ENCODE data around the gene EPN2.

GRCh38 chr17:19285213-19285900 is 48.2 kb downstream of the EPN2 start:
- TF ChIP-seq CTCF (conservative IDR thresholded peaks at IDR 0.05; ENCODE audit: low read depth in 2 of 2) (no peak), POLR2AphosphoS5 (IDR thresholded peaks at IDR 0.05; ENCODE audit: low read depth) (no peak), EZH2 (IDR thresholded peaks at IDR 0.05; ENCODE audit: low read depth, unreplicated experiment) (no peak), EZH2phosphoT487 (IDR thresholded peaks at IDR 0.05; ENCODE audit: unreplicated experiment) (no peak), CREB1 (CRISPR knock-in tag; IDR thresholded peaks at IDR 0.05; ENCODE audit: low read depth) (no peak), REST (IDR thresholded peaks at IDR 0.05; ENCODE audit: unreplicated experiment) (no peak), ZNF114 (CRISPR knock-in tag; IDR thresholded peaks at IDR 0.05) (no peak), STAT1 (IDR thresholded peaks at IDR 0.05; ENCODE audit: unreplicated experiment) (no peak), ZNF331 (CRISPR knock-in tag; IDR thresholded peaks at IDR 0.05; ENCODE audit: low read depth) (no peak), ETS1 (IDR thresholded peaks at IDR 0.05) (no peak), JUNB (IDR thresholded peaks at IDR 0.05; ENCODE audit: unreplicated experiment) (no peak)
